Measurements from ENCODE around the gene ZNF282. TPM values are rescaled to one million over a fixed set of nuclear protein-coding genes. Genes with fewer than 3 reads are reported as not detected.

The ZNF282 gene
- total and polyA plus RNA-seq, 9 of the 15 experiments (the other 6 are each of a cell fraction or from before 2014, with no cell fraction given) = 0.76 to 58.6 (median 17.4) TPM

- TF ChIP-seq CBX5 (IDR thresholded peaks at IDR 0.05; ENCODE audit: borderline replicate concordance, low read depth) = peak; percentile 23; the same call in 1 of the 2 replicates
- TF ChIP-seq ZNF280B (CRISPR knock-in tag; IDR thresholded peaks at IDR 0.05) = no peak
- no peak for TF ChIP-seq SNRNP70 (optimal IDR thresholded peaks at IDR 0.05; ENCODE audit: low read depth, low read length)
- no peak for TF ChIP-seq RBM39 (optimal IDR thresholded peaks at IDR 0.05; ENCODE audit: low read depth, low read length)
- TF ChIP-seq POLR3G (IDR thresholded peaks at IDR 0.05; ENCODE audit: extremely low read depth, insufficient read length, insufficient replicate concordance) = no peak
- TF ChIP-seq NFIX (CRISPR knock-in tag; IDR thresholded peaks at IDR 0.05; ENCODE audit: low read depth) = no peak
- peak; percentile 87 for TF ChIP-seq KLF16 (IDR thresholded peaks at IDR 0.05)
- TF ChIP-seq NR3C1 (CRISPR knock-in tag; IDR thresholded peaks at IDR 0.05) = 0 out of 2 replicates have a peak, but pooled peaks have one; percentile 84
- TF ChIP-seq RUNX1 (IDR thresholded peaks at IDR 0.05; ENCODE audit: low read depth) = 0 out of 2 replicates have a peak, but pooled peaks have one; percentile 19
- TF ChIP-seq YY1 (IDR thresholded peaks at IDR 0.05; ENCODE audit: borderline replicate concordance in 1 of 3, control insufficient read depth in 1 of 3, extremely low read depth in 1 of 3, insufficient read depth in 3 of 3, insufficient read length in 1 of 3, insufficient replicate concordance in 2 of 3, low read depth in 1 of 3, low read length in 2 of 3) = peak in 2 of 3 experiments; percentile 67 to 71
- TF ChIP-seq BCLAF1 (IDR thresholded peaks at IDR 0.05; ENCODE audit: borderline replicate concordance in 1 of 2, control insufficient read depth in 1 of 2, low read depth in 2 of 2, low read length in 1 of 2) = peak in 1 of 2 experiments; percentile 73; a peak in 1 of 4 replicates
- TF ChIP-seq, protein P1, sequence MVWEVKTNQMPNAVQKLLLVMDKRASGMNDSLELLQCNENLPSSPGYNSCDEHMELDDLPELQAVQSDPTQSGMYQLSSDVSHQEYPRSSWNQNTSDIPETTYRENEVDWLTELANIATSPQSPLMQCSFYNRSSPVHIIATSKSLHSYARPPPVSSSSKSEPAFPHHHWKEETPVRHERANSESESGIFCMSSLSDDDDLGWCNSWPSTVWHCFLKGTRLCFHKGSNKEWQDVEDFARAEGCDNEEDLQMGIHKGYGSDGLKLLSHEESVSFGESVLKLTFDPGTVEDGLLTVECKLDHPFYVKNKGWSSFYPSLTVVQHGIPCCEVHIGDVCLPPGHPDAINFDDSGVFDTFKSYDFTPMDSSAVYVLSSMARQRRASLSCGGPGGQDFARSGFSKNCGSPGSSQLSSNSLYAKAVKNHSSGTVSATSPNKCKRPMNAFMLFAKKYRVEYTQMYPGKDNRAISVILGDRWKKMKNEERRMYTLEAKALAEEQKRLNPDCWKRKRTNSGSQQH (CRISPR knock-in tag; IDR thresholded peaks at IDR 0.05) = peak; percentile 70; the same call in 1 of the 2 replicates
- no peak for TF ChIP-seq ELF4 (CRISPR knock-in tag; IDR thresholded peaks at IDR 0.05)
- TF ChIP-seq, protein P2, sequence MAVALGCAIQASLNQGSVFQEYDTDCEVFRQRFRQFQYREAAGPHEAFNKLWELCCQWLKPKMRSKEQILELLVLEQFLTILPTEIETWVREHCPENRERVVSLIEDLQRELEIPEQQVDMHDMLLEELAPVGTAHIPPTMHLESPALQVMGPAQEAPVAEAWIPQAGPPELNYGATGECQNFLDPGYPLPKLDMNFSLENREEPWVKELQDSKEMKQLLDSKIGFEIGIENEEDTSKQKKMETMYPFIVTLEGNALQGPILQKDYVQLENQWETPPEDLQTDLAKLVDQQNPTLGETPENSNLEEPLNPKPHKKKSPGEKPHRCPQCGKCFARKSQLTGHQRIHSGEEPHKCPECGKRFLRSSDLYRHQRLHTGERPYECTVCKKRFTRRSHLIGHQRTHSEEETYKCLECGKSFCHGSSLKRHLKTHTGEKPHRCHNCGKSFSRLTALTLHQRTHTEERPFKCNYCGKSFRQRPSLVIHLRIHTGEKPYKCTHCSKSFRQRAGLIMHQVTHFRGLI (CRISPR knock-in tag; IDR thresholded peaks at IDR 0.05) = no peak
- no peak for TF ChIP-seq CEBPG (CRISPR knock-in tag; IDR thresholded peaks at IDR 0.05)
- TF ChIP-seq CEBPG (tag; conservative IDR thresholded peaks at IDR 0.05 in 1 of 2, IDR thresholded peaks at IDR 0.05 in 1 of 2) = no peak
- no peak for TF ChIP-seq ZNF668 (CRISPR knock-in tag; IDR thresholded peaks at IDR 0.05)
- TF ChIP-seq ZNF408 (CRISPR knock-in tag; IDR thresholded peaks at IDR 0.05; ENCODE audit: low read depth) = no peak
- no peak for TF ChIP-seq CSDE1 (IDR thresholded peaks at IDR 0.05)
These were observed 44.2 kb downstream of the ZNF282 start, which contains the start of gene ZNF212 (continued) for GRCh38 chr7:149239345-149240143.
